ENCODE data around the gene AUNIP.

The AUNIP gene

GRCh38 chr1:25888426-25888987 is 29.2 kb upstream of the AUNIP start:
- DNase-seq (ENCODE audit: low spot score) = no peak

DNA sequence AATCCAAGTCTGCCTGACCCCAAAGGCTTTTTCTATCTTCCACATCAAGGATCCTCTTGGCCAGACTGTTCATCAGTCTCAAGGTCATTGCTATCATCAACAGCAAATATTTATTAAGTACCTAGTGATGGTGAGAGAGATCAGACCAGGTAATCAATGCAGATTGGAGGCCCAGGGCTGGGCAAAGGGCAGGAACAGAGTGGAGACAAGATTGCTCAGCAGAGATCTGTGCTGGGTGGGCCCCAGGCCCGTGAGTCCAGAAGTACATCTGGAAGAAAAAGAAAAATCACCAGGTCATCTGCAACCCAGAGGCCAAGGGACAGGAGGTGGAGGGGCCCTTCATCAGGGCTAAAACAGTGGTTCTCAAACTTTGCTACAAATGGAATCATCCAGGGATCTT is 26.3 kb upstream of the AUNIP start:
- no peak for DNase-seq (ENCODE audit: low spot score)

GRCh38 chr1:25881266-25881665 is 22.0 kb upstream of the AUNIP start:
- no peak for DNase-seq (ENCODE audit: low spot score)

GRCh38 chr1:25880518-25880917 is 21.3 kb upstream of the AUNIP start:
- no peak for DNase-seq (ENCODE audit: low spot score)

DNA sequence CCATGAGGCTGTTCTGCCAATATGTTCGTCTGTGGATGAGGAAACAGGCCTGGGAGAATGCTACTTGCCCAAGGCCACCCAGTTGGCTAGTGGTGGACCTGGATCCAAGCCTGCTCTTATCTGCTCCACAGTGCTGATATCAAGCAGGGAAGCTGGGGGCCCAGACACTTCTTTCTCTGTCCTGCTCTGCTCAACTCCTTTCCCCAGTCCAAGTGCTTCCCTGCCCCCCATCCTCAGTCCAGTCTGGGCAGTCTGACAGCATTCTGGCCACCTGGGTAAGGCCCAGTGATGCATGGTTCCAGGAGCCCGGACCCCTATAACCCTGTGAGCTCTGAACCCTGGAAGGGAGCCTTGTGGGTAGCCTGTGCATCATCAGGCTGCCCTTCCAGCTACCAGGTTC is 20.4 kb upstream of the AUNIP start:
- no peak for DNase-seq (ENCODE audit: low spot score)

DNA sequence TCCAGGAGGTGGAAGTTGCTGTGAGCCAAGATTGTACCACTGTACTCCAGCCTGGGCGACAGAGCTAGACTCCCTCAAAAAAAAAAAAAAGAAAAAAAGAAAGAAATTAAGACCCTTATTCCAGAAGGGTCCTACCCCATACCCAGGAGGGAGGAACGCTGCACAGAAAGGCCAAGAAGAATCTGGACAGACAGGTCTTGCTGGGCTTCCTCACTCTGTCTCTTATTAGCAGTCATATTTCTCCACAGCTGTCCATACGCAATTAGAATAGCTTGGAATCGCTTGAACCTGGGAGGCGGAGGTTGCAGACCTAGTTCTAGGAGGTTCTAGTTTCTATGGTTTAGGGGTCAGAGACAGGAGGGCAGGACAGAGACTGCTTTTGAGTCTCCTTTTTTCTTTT is 19.4 kb upstream of the AUNIP start:
- no peak for DNase-seq (ENCODE audit: low spot score)

DNA sequence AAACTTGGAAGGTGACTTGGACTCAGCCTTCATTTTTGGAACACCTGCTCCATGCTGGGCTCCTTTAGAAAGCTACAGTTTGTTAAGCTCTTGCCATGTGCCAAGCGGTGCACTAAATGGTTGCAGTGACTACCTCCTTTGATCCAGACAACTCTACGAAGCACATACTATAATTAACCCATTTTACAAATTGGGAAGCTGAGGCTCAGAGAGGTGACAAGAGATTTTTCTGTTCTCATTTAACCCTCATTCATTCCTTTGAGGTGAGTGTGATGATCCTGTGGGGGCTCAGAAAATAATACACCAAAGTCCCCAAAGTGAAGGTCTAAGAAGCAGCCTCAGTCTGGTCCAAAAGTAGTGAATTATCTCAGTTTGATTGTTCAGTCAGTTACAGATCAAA is 17.9 kb upstream of the AUNIP start:
- no peak for DNase-seq (ENCODE audit: low spot score)

GRCh38 chr1:25876693-25877077 is 17.4 kb upstream of the AUNIP start:
- DNase-seq (ENCODE audit: low spot score) = no peak

GRCh38 chr1:25875856-25876692 is 16.8 kb upstream of the AUNIP start:
- peak; percentile 37 for DNase-seq (ENCODE audit: low spot score)

GRCh38 chr1:25875154-25875855 is 16.0 kb upstream of the AUNIP start, which contains the start of gene PAQR7:
TSS of gene PAQR7 (minus strand) at chr1:25875708. CDS start at chr1:25863839, 11,869 bp downstream.
- peak; percentile 65 for DNase-seq (ENCODE audit: low spot score)

- no peak for DNase-seq (ENCODE audit: low spot score)
These were observed 15.4 kb upstream of the AUNIP start for GRCh38 chr1:25874635-25875153.

- DNase-seq (ENCODE audit: low spot score) = no peak
These were observed 15.0 kb upstream of the AUNIP start for GRCh38 chr1:25874209-25874608.

DNA sequence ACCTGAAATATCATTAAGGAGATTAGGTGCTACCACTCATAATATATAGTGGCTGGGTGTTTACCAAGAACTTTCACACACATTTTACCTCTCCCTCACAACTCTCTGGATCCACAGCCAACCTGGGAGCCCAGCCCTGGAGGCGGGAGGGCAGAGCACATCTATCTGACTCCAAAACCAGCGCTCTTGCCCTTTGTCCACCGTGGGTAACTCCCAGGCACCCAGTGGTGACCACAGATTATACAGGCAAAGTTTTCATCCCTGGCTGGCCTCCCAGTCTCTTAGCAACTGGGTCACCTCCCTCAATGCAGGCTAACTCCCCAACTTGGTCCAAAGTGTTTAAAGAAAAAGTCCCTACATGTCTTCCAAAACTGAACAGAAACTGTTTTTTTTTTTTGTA is 13.9 kb upstream of the AUNIP start:
- no peak for DNase-seq (ENCODE audit: low spot score)

GRCh38 chr1:25872713-25873112 is 13.5 kb upstream of the AUNIP start:
- no peak for DNase-seq (ENCODE audit: low spot score)

GRCh38 chr1:25871704-25872494 is 12.6 kb upstream of the AUNIP start:
- no peak for DNase-seq (ENCODE audit: low spot score)

DNA sequence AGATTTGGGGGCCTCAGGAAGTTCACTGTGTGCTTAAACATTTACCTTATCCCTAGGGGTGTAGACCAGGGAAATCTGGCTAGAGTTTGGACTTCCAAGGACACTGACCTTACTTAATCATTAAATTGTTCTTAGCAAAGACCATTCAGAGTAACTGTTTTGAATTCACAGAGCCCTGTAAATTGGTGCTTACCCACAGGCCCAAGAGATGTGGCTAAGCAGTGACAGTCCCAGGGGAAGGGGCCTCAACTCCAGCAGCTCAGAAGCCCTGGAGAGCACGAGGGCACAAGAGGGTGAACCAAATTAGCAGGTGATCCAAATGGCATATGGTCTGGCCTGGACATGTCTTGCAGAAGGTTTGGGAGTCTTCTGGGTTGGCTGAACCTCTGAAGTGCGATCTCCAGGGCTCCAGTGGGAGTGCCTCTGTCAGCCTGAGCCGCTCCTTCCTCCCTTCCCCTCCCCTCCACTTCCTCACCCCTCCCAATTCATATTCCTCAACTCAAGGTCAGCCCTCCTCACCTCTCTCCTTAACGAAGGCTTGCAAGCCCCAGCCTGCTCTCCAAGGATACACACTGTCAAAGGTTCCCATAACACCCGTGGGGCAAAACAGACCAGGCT is 11.9 kb upstream of the AUNIP start:
- DNase-seq (ENCODE audit: low spot score) = no peak

DNA sequence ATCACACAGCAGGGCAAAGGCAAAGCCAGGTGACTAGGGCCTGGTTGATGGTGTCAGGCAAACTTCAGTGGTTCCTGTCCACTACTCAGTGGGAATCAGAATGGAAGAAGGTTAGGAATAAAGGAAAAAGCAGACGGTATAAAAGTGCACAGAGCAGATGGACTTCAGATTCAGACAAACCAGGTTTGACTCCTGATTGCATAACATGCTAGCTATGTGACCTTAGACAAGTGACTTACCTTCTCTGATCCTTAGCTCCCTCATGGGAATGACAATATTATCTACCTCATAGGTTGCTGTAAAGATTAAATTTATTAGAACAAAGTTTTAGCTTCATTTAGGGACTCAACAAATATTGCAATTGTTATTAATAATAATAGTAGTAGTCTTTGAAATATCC is 11.4 kb upstream of the AUNIP start:
- no peak for DNase-seq (ENCODE audit: low spot score)

DNA sequence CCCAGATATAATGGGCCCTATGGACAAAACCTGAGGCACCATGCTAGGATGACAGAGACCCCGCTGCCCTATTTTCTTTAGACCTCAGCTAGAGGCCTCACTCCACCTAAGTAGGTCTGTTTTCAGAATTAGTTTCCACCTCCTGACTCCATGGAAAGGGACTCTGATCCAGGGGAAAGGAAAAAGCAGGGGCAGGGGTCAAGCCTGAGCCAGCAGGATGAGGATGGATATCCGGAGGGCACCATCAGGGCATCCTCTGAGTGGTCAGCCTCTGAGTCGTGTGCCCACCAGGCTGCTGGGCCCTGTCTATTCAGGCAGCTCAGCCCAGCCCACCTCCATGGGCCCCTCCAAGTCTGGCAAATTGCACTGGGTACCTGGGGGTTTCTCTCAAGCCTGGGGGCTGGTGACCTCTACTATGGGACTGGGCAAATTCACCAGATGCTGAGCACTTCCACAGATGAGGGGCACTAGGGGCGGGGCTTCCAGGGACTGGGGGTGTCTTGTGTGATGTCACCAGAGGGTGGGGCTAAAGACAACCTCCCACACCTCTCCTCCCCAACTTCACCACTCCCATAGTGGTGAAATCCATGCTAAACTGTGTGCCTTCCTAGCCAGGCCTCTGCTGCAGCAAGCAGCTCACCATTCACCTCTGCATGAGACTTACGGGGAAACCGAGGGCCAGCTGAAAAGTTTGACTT is 10.8 kb upstream of the AUNIP start:
- no peak for DNase-seq (ENCODE audit: low spot score)

DNA sequence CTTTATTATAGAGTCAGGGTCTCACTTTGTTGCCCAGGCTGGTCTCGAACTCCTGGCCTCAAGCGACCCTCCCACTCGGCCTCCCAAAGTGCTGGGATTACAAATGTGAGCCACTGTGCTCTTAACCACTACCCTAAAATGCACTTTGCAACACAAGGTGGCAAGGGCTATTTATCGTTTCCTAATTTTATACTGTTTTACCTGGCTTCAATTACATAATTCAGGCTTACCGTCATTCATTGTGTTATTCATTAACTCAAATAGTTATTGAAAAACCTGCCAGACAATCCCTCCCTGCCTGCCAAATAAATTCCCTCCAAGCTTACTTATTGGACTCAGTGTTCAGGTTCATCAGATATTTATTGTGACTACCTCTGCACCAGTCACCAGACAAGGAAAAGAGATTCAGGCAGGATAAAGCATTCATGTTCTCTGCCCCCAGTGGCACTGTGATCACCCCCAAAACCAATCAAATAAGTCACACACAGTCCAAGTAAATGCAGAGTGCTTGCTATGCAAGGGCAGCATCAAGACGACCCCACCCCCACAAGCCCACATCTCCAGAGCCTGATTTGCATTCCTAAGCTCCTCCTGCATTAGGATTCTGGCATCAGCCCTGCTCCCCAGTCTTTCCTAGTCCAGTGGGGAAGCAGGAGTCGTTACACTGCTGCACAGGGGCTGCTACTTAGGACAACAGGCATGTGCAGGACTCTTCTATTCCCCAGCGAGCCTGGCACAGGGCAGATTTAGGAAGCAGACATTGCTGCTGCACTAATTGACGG is 8.1 kb upstream of the AUNIP start:
- DNase-seq (ENCODE audit: low spot score) = no peak

GRCh38 chr1:25866288-25866687 is 7.0 kb upstream of the AUNIP start:
- DNase-seq (ENCODE audit: low spot score) = no peak
